GM19328 (cell line): ENCODE data around the gene IQGAP3.
"Not testable (repeated sequence)": the region's sequence is repeated elsewhere in the genome, so short reads cannot be mapped to it uniquely, and the experiment has no call there.

ENCODE experiments used
- ATAC-seq: cut with Tn5 transposase; IDR thresholded peaks from one replicate; pipeline ENCODE4 v1.9.1; 2021; ENCODE audit warnings: mild to moderate bottlenecking, moderate library complexity; ENCODE audit not compliant: unreplicated experiment

Gene IQGAP3

DNA sequence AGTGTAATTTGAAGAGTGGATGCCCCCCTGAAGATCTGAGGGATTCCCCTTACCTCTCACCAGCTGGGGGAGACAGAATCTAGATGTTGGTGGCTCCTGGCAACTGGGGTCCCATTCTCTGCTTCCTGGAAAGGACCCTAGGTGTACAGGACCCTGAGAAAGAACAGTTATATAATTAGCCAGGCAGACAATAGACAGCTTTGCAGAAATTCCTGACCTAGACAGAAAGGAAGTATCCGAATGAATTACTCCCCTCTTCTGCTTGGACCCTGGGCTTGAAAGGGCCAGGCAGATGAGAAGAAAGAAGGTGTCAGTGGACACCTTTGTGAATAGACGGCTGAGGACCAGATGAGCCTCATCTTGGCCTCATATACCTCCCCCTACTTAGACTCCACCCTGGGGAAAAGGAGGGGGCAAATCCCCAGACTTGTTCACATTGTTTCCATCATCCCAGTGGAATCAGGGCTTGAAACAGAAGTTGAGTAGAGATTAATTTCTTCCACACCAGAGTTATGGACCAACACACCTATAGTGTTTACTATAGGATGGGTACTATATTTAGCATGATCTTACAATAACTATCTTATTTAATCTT is 1.8 kb upstream of the IQGAP3 start:
- no peak for ATAC-seq

DNA sequence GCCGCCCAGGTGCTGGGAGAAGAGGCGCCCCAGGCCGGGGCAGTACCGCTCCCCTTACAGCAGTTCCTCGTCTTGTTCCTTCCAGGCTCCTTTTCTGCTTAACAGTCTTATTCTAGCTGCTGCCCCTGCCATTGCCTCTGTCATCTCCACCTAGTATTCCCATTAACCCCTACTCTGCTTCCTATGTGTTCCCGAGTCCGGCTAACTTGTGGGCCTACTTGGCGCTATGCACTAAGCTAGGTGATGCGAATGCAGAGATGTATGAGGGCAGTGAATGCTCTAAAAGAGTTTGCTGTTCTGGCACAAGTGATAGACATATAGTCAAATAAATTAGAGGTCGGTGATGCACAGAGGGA is 276 bp upstream of the IQGAP3 start:
- ATAC-seq: no peak

DNA sequence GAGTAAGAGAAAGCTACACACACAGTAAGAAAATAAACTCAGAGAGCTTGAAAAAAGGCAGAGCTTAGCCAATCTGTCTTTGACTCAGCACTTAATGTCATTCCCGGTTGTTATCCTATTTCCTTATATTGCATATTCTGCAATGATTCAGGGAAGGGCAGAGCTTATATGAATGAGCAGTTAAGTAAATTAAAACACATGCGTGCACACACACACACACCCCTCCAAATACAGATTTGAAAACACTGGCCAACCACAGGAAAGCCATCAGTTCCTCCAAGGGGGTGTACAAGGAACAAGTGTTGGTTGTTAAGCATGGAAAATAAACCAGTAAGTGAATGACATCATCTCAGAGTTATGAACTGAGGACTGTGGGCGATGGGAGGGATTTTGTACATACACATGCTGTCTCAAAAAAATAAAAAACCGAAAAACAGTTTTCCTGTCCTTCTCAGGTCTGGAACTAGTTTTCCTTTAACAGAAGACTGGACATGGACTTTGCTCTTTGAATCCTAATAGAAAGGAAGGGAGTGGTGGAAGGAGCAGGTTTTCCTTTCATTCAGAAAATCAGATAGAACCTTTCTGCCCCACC is 1.0 kb downstream of the IQGAP3 start:
- no peak for ATAC-seq

DNA sequence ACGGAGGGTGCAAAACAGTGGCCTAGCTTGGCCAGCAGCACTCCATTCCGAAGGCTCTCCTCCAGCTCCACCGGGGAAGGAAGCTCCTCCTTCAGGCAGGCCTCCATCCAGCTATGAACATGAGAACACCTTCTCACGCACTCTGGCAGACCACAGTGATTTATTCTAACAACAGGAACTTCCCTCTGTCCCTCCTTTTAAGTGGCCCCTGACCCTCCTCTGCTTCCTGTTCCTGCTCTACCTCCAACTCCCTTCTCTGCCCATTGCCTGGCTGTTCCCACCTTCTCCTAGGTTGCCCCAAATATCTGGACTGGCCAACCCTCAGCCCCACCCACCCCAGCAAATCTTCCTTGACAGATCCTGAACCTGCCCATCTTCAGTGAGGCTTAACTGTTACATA is 5.9 kb downstream of the IQGAP3 start:
- no peak for ATAC-seq

DNA sequence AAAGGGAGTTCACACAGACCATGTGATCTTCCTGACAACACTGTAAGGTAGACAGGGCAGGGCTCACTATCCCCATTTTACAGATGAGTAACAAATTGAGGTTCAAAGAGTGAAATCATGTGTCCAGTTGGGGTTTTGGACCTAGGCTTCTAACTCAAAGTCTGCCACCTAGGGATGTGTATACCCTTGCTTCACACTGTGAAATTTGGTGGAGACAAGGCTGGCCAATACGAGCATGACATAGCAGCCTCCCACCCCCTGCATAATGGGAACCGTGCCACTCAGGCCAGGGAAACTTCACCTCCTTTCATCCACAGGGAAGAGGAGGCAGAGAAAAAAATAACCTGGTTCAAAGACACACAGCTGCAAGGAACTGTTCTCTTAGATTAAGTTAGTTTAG is 6.8 kb downstream of the IQGAP3 start:
- ATAC-seq: no peak

DNA sequence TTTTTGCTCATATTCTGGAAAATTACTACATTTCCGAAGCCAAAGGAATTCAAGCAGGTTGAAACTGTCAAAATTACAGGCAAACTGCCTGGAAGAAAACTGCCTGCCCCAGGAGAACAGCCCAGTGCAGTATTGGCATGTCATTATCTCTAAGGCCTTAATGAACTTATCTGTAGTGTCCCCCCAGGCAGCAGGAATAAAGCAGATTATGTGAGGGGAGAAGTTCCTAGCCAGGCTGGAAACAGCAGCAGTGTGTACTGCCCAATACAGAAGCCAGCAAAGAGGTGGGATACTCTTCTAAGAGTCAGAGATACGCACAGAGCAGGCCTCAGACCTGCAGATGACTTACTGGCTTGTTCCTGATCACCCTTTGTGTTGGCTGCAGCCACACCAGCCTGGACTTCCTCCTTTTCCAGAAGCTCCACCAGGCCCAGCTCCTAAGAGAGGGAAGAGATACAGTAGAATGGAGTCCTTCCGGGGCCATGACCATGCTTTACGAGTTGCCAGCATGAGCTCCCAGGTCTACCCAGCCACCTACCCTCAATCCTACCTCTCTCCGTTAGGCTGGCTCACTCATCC is 11.7 kb downstream of the IQGAP3 start:
- ATAC-seq: no peak

DNA sequence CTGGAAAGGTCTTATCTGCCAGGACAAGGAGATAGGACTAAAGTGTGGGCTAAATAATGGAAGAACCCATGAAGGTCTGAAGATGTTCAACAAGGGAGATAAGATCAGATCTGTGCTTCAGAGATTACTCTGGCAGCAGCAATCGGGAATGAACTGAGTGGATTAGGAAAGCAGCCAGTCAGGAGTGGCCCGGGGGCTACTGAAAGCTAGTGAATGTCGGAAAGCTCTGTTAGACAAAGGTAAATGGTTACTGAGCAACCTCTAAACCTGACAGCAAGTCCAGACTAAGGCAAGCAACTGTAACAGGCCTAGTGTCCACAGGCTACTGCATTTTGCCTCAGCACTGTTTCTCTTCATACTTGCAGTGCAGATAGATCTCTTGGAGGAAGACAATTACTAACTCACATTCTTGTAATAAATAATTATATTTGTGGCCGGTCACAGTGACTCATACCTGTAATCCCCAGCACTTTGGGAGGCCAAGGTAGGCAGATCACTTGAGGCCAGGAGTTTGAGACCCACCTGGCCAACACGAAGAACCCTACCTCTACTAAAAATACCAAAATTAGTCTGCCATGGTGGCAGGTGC is 12.5 kb downstream of the IQGAP3 start:
- no peak for ATAC-seq

DNA sequence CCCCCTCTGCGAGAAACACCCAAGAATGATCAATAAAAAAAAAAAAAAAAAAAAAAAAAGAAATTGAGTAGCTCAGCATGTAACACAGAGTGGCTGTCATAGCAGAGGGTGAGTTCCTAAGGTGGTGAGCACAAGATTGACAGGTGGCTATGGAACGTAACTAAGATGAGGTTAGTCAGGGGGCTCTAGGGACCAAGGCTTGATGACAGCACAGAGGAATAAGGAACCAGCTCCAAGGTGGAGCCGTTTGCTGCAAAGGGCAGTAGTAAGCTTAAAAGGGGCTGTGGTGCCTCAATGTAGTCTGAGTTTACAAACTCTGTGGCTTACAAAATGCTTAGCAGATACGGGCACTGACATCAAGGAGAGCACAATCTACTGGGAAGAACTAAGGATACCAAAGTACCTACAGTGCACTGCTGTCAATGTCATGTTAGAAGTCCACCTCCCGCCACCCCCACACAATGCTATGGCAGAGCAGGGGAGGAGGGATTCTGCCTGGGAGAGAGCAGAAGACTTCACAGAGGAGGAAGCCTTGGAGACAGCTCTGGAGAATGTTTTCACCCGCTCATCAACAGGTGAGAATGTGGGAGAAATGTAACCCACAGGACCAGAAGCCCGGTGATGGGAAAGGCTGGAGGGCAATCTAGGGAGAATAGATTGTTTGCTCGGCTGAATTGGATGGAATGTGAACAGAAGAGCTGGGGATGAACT is 13.1 kb downstream of the IQGAP3 start:
- no peak for ATAC-seq

DNA sequence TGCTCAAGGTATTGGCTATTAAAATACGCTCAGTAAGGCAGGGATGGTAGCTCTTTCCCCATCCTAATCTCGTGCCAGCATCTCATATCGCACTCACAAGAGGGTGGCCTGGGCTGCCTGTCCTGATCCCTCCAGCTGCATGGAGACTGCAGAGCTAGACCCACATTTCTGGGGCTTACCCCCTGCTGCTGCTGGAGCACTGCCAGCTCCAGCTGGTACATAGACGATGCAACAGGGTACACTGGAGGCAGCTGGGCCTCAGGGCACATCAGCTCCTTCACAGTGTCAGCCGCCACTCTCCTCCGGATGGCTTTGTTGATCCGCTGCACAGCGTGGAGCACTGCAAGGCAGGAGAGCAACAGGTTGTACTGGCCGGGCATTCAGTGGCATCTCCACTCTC is 16.0 kb downstream of the IQGAP3 start:
- ATAC-seq: no peak

DNA sequence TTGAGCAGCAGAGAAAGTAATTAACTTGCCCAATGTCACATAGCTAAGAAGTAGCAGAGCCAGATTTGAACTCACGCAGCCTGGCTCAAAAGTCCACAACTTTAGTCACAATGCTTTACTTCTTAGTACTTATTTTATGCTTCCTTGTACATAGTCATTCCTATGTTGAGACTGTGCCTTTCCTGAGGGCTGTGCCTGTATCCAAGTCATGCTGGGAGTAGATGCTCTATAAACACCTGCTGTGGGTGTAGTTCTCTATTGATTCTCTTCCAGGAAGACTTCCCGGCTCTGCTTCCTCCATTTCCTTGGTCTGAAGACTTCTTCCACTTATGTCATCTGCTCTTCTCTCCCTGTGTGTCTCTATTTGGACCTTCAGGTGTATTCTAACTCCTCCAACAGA is 16.6 kb downstream of the IQGAP3 start:
- no peak for ATAC-seq

DNA sequence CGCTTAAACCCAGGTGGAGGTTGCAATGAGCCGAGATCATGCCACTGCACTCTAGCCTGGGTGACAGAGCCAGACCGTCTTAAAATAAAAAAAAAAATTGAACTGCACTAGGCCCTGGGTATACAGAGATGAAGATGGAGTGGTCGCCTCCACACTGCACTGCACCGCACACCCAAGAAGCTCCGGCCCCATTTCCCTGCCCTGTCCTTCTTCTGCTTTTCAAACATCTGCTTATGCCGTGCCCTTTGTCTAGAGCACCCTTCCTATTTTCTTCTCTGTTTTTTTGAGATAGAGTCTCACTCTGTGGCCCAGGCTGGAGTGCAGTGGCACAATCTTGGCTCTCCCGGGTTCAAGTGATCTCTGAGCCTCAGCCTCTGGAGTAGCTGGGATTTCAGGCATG is 17.4 kb downstream of the IQGAP3 start:
- no peak for ATAC-seq

DNA sequence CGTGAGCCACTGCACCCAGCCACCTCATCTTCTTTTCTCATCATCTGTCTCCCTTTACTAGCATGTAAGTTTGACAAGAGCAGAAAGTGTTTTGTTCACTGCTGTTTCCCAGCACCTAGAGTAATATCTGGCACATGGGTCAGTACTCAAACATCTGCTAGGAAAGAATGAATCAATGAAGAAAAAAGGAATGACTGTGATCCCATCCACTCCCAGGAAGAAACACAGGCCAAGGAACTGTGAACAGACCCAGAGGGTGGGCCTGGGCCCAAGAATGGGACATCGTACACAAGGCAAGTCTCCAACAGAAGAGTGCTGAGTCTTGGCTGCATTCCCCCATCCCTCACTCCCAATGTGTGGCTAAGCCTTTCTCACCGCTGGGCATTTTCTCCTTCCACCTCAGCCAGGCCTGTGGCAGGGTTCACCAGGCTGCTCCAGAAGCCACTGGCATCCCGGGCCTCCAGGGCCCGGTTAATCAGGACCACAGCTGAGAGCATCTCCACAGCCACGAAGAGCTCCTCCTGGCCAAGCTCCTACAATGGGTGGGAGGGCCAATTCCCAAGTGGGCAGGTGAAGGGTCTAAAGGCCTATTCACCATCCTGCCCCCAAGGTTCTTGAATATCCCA is 18.4 kb downstream of the IQGAP3 start:
- no peak for ATAC-seq

DNA sequence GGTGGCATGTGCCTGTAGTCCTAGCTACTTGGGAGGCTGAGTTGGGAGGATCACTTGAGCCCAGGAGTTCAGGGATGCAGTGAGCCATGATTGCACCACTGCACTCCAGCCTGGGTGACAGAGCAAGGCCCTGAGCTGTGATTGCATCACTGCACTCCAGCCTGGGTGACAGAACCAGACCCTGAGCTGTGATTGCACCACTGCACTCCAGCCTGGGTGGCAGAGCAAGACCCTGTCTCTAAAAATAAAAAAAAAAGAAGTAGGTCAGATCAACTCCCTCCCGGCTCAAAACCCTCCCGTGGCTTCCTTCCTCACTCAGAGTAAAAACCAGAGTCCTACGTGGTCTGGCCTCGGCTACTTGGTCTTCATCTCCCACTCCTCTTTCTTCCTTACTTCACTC is 19.4 kb downstream of the IQGAP3 start:
- ATAC-seq: not testable (repeated sequence)

DNA sequence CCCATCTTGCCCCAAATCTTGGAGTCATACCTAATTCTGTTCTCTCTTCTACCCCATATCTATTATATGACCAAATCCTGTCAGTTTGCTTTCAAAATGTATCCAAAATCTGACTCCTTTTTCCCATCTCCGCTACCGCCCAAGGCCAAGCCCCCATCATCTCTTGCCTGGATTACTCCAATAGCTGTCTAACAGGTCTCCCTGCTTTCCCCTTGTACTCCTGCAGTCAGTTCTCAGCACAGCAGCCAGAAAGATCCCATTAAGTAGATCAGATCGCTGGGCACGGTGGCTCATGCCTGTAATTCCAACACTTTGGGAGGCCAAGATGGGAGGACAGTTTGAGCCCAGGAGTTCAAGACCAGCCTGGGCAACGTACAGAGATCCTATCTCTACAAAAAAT is 19.8 kb downstream of the IQGAP3 start:
- no peak for ATAC-seq

DNA sequence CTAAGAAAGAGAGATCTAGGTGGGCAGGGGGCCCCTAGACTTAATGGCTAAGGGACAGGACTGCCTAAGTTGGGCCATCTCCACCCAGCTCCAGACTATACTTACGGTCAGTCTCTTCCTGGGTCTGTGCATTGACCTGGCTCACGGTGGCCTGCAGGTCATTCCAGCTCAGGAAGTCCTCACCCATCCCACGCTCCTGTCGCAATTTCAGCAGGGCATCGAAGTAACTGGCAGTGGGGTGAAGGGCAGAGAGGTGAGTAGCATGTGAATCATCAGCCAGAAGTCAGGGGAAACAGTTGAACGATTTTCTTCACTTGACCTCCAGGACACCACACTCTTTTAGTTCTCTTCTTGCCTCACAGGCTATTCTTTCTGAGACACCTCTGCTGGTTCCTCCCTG is 20.5 kb downstream of the IQGAP3 start:
- ATAC-seq: no peak

DNA sequence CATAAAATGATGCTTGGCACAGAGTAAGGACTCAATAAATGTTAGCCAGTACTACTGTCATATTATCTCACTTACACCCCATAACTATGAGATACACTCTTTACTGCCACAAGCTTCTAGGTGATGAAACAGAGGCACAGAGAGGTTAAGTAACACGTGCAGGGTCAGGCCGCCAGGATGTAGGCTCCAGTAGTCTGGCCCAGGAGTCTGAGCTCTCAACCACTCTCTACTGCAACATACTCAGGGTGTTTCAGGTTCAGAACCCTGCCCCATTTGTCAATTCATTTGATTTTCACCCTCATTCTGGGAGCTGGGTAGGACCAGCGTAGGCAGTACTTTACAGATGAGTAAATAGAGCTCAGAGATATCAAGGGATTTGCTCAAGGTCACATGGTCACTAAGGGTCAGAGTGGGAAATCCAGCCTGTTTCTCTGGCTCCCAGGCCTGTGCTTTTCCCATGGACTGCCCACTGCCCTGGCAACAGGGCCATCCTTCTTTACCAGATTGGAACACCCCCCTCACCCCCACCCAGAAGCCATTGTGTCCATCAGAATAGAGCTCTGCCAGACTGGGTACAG is 21.2 kb downstream of the IQGAP3 start:
- ATAC-seq: no peak

DNA sequence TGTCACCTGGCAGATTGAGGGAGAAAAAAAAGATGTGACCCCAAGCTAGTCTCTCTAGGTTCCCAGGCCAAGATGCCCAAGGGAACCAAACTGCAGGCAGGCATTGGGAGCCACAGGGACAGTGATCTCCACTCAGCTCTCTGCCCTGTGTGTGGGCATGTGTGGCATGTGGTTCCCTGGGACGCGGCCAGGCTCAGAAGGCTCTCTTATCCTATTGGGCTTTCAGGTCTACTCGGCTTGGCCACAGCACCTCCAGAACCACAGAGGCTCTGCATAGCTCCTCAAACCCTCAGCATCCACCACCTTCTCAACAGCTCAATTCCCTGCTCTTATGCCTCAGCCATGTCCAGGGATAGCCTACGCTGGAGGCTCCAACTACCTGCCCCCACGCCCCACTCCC is 22.0 kb downstream of the IQGAP3 start:
- no peak for ATAC-seq

DNA sequence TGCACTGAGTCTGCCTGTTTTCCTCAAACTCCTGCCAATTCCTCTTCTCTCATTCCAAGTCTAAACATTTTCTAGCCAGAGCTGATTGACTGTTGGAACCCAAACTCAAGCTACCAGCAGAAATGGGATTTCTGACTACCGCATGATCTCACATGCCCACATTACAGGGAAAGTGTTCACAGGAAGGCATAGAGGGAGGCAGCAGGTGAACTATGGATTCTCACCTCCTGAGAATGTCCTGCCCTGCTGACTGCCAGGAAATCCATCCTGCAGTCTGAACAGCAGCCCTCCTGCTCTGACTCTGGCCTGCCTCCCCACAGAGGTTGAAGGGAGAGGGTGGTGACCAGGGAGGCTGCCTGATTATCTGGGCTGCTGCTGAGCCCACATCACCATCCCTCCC is 22.5 kb downstream of the IQGAP3 start:
- ATAC-seq: no peak

DNA sequence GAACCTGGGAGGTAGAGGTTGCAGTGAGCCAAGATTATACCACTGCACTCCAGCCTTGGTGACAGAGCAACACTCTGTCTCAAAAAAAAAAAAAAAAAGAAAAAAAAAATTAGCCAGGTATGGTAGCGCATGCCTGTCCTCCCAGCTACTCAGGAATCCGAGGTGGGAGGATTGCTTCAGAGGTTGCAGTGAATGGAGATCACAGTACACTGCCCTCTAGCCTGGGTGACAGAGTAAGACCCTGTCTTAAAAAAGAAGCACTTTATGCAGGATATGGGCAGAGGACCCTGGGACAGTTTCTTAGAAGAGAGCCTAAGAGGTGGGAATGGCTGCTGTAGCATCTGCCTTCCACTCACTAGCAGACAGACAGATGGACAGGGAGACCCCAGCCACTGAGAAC is 23.0 kb downstream of the IQGAP3 start:
- ATAC-seq: no peak

DNA sequence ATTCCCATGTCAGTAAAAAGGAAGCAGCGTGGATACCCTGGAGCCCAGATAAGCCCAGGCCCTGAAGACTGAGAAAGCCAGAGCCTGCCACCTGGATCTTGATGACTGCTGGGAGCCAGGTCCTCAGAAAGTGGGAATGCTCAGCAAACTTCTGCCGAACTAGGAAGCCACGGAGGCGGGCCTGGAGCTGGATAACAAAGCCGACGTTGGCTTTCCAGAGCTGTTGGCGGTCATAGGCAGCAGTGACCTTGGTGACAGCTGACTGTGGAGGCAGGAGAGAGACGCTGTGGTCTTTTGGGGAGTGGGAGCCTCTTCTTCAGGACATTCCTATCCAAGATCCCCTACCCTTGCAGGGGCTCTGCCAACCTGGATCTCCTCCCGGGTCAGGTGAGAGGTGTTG is 24.4 kb downstream of the IQGAP3 start:
- no peak for ATAC-seq

DNA sequence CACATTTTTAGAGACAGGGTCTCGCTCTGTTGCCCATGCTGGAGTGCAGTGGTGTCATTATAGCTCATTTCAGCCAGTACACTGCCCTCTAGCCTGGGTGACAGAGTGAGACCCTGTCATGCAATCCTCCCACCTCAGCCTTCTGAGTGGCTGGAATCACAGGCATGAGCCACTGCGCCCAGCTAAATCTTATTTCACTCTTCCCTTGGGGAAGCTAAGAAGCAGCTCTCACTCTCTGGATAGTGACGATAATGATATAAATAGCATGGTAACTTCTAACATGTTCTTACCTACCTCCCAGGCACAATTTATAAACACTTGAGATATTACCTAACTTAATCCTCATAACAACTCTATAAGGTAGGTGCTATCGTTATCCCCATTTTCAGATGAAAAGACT is 24.9 kb downstream of the IQGAP3 start:
- ATAC-seq: no peak
